GM19023 (cell line): ENCODE measurements around the gene CNGA1.

Experiments
- ATAC-seq: cut with Tn5 transposase; IDR thresholded peaks from one replicate; pipeline ENCODE4 v1.9.1; 2021; ENCODE audit warnings: mild to moderate bottlenecking, moderate library complexity; ENCODE audit not compliant: unreplicated experiment

The CNGA1 gene

GRCh38 chr4:47913861-47914219, 102.6 kb downstream of the CNGA1 start:
- ATAC-seq: peak; percentile 20

DNA sequence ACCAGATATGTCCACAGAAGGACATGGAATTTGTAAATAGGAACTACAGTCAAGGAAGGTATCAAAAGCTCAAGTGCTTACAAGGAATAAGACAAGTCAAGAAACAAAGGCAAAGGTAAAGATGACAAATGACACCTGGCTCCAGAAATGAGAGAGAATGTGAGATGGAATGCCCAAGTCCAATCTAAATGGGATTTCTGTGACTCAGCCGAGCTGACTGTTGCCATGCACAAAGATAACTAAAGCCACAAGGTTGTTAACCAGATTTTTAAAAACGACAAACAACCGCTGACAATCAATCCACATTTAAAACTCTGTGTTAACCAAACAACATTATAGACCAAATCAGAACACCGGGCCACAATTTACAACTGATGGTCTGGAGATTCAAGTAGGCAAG, 103.2 kb downstream of the CNGA1 start:
- ATAC-seq: no peak

DNA sequence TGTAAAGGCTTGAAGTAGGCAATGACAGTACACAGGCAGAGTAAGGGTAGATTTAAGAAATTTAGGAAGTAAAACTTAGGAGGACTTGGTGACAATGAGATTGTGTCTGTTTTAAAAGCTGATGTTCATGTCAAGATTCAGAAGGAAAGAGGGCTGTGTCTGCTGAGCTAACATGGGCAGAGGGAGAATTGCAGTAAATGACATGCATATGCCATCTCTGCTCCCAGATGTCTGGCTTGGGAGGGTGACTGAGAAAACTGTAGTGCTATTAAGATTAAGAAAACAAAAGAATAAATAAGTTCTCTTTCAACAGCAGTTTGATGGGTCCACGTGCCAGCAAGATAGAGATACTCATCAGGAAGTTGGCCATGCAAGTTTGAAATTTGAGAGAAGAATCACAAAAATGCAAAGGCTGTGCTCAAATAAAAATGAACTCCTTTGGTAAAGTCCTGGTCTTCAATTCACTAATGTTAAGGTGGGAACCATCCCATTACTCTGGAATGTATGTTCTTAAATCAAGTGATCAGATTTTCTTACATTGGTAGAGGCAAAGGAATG, 109.3 kb downstream of the CNGA1 start:
- no peak for ATAC-seq

DNA sequence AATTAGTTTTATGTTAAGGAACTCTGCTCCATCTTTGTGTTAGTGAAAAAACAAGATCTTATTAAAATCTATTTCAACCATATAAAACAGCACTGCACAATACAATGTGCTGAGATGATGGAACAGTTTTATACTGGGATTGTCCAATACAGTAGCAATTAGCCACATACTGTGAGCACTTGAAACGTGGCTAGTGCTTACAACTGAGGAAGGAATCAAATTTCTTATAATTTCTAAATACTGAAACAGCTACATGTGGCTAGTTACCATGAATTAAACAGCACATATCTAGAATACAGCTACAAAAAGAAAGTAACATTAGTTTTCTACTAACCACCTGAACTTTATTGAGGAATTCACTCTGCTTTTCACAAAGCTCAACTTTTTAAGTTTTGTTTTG, 116.8 kb downstream of the CNGA1 start:
- ATAC-seq: no peak

DNA sequence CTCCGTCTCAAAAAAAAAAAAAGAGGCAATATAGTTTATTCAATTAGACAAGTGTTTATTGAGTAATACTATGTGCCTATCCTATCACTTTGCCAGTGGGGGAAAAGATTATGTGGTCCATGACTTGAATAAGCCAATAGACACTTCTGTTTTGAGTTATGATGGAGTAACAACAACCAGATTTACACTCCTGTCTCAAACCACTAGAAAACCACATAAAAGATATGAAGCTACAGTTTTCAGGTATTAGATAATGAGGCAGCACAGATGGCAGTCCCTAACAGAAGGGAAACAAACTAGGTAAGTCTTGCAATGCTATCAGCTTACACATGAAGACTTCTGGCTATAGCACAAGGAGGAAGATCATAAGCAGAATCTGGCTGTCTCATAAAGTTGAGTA, 124.6 kb downstream of the CNGA1 start:
- no peak for ATAC-seq
